Activated CD8-positive, alpha-beta memory T cell treated with anti-CD3 and anti-CD28 coated beads, Interleukin-2, amount 50 U/mL, for 1 hour (primary cell): Measurements from ENCODE around the gene ACKR3.

ENCODE experiments used
- DNase-seq: peaks from one replicate; pipeline ENCODE4 v3.0.0-alpha.2; 2020; ENCODE audit errors: extremely low read depth

ACKR3 gene

GRCh38 chr2:236550290-236550689 lies 19.3 kb upstream of the ACKR3 start:
- no peak for DNase-seq

- DNase-seq: no peak
Observed at GRCh38 chr2:236550701-236551465, 18.7 kb upstream of the ACKR3 start.

- DNase-seq: no peak
Observed at GRCh38 chr2:236551471-236552211, 18.0 kb upstream of the ACKR3 start.

GRCh38 chr2:236552212-236552542 lies 17.4 kb upstream of the ACKR3 start:
- DNase-seq: no peak

- no peak for DNase-seq
Observed at GRCh38 chr2:236552581-236553363, 16.9 kb upstream of the ACKR3 start.

GRCh38 chr2:236553522-236553921 lies 16.1 kb upstream of the ACKR3 start:
- no peak for DNase-seq

GRCh38 chr2:236554629-236555282 lies 14.9 kb upstream of the ACKR3 start:
- DNase-seq: no peak

- no peak for DNase-seq
Observed at GRCh38 chr2:236555481-236555880, 14.1 kb upstream of the ACKR3 start.

GRCh38 chr2:236557306-236558030 lies 12.2 kb upstream of the ACKR3 start:
- DNase-seq: no peak

GRCh38 chr2:236558036-236558435 lies 11.6 kb upstream of the ACKR3 start:
- no peak for DNase-seq

- no peak for DNase-seq
Observed at GRCh38 chr2:236558993-236559978, 10.3 kb upstream of the ACKR3 start.

- DNase-seq: no peak
Observed at GRCh38 chr2:236561874-236562273, 7.8 kb upstream of the ACKR3 start.

- DNase-seq: no peak
Observed at GRCh38 chr2:236562434-236562833, 7.2 kb upstream of the ACKR3 start.

- no peak for DNase-seq
Observed at GRCh38 chr2:236563953-236564352, 5.7 kb upstream of the ACKR3 start.

GRCh38 chr2:236565212-236565611 lies 4.4 kb upstream of the ACKR3 start:
- no peak for DNase-seq

- DNase-seq: no peak
Observed at GRCh38 chr2:236565879-236566402, 3.7 kb upstream of the ACKR3 start.

GRCh38 chr2:236566596-236566995 lies 3.0 kb upstream of the ACKR3 start:
- no peak for DNase-seq

- no peak for DNase-seq
Observed at GRCh38 chr2:236568068-236568921, 1.3 kb upstream of the ACKR3 start.
